Muscle of arm (tissue), 12 donors: ENCODE measurements around the gene UBAC1. TPM values are rescaled to one million over a fixed set of nuclear protein-coding genes. Genes with fewer than 3 reads are reported as not detected.

Experiments used
- DNase-seq: peaks from one replicate; pipeline ENCODE4 v3.0.0-alpha.2; 2013
- polyA plus RNA-seq, 12 donors: library from polyadenylated mRNA; unstranded; fragments of 120-200 nt; gene quantifications; one replicate each; pipeline ENCODE4 v1.2.1, GENCODE V29; 2013; ENCODE audit not compliant: insufficient read length in 12 of 12

Gene UBAC1
- polyA plus RNA-seq, 12 donors, result 27.0 to 43.2 (median 40.6) TPM; not detected in 1

GRCh38 chr9:135941288-135941995, 19.7 kb downstream of the UBAC1 start:
- no peak for DNase-seq

- no peak for DNase-seq
Observed at GRCh38 chr9:135939351-135940265, 21.6 kb downstream of the UBAC1 start.

- no peak for DNase-seq
Observed at GRCh38 chr9:135937521-135938489, 23.4 kb downstream of the UBAC1 start.

- DNase-seq, result no peak
Observed at GRCh38 chr9:135933114-135933513, 28.1 kb downstream of the UBAC1 start.

- DNase-seq, result no peak
Observed at GRCh38 chr9:135932656-135933055, 28.5 kb downstream of the UBAC1 start.

GRCh38 chr9:135931349-135931820, 29.8 kb downstream of the UBAC1 start:
- DNase-seq, result no peak

- DNase-seq, result no peak
Observed at GRCh38 chr9:135930446-135931345, 30.5 kb downstream of the UBAC1 start.

GRCh38 chr9:135929656-135930445, 31.3 kb downstream of the UBAC1 start:
- no peak for DNase-seq

- DNase-seq, result no peak
Observed at GRCh38 chr9:135928731-135929655, 32.2 kb downstream of the UBAC1 start.

- no peak for DNase-seq
Observed at GRCh38 chr9:135928074-135928730, 33.0 kb downstream of the UBAC1 start.

GRCh38 chr9:135927195-135928013, 33.8 kb downstream of the UBAC1 start:
- no peak for DNase-seq

- DNase-seq, result no peak
Observed at GRCh38 chr9:135926402-135927194, 34.6 kb downstream of the UBAC1 start.

GRCh38 chr9:135925496-135926133, 35.6 kb downstream of the UBAC1 start:
- no peak for DNase-seq

GRCh38 chr9:135924628-135925338, 36.4 kb downstream of the UBAC1 start:
- DNase-seq, result no peak

GRCh38 chr9:135923508-135923907, 37.7 kb downstream of the UBAC1 start:
- no peak for DNase-seq
